ENCODE measurements around the gene MYOG. TPM values are rescaled to one million over a fixed set of nuclear protein-coding genes. Genes with fewer than 3 reads are reported as not detected.

Gene MYOG
- total and polyA plus RNA-seq, 2 experiments from 2014 or later = not detected

DNA sequence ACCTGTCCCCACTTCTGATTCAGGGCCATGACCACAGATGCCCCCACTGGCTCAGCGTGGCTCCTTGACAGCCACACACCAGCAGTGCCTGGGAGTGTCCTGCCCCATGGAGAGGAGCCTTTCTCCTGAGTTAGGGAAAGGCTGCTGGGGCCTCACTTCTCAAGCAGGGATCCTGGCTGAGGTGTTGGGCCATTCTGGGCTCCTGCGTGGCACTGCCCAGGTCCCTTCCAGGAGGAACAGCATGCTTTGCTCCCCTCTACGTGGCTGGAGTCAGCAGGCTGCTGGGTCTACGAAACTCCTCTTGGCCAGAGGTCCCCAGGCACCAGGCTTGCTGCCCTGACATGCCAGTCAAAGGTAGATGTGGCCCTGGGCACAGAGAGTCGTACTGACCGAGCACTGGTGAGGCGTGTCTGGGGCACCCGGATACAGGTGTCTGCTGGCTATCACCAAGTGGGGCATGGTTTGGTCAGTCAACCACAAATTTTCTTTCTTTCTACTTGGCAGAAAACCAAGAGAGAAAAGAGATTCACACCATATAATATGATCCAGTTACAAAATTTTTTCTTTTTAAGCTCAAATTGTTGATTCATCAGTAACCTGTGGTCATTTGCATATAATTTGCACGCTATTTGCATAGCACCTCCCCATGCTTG lies 45.9 kb upstream of the MYOG start:
- ATAC-seq = no peak
- TF ChIP-seq ZNF114 (CRISPR knock-in tag; IDR thresholded peaks at IDR 0.05) (no peak), ZNF462 (CRISPR knock-in tag; IDR thresholded peaks at IDR 0.05) (no peak), EZH2 (IDR thresholded peaks at IDR 0.05; ENCODE audit: low read depth, unreplicated experiment) (no peak), JUNB (IDR thresholded peaks at IDR 0.05; ENCODE audit: unreplicated experiment) (no peak), POLR2AphosphoS5 (IDR thresholded peaks at IDR 0.05; ENCODE audit: low read depth) (no peak), EZH2phosphoT487 (IDR thresholded peaks at IDR 0.05; ENCODE audit: unreplicated experiment) (no peak), NANOG (IDR thresholded peaks at IDR 0.05; ENCODE audit: borderline replicate concordance) (no peak), CREB1 (CRISPR knock-in tag; IDR thresholded peaks at IDR 0.05; ENCODE audit: low read depth) (no peak), STAT1 (IDR thresholded peaks at IDR 0.05; ENCODE audit: unreplicated experiment) (no peak), ZNF331 (CRISPR knock-in tag; IDR thresholded peaks at IDR 0.05; ENCODE audit: low read depth) (no peak)
- TF ChIP-seq, protein P1, sequence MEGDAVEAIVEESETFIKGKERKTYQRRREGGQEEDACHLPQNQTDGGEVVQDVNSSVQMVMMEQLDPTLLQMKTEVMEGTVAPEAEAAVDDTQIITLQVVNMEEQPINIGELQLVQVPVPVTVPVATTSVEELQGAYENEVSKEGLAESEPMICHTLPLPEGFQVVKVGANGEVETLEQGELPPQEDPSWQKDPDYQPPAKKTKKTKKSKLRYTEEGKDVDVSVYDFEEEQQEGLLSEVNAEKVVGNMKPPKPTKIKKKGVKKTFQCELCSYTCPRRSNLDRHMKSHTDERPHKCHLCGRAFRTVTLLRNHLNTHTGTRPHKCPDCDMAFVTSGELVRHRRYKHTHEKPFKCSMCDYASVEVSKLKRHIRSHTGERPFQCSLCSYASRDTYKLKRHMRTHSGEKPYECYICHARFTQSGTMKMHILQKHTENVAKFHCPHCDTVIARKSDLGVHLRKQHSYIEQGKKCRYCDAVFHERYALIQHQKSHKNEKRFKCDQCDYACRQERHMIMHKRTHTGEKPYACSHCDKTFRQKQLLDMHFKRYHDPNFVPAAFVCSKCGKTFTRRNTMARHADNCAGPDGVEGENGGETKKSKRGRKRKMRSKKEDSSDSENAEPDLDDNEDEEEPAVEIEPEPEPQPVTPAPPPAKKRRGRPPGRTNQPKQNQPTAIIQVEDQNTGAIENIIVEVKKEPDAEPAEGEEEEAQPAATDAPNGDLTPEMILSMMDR (conservative IDR thresholded peaks at IDR 0.05; ENCODE audit: low read depth in 2 of 2) = no peak
- TF ChIP-seq, protein P2, sequence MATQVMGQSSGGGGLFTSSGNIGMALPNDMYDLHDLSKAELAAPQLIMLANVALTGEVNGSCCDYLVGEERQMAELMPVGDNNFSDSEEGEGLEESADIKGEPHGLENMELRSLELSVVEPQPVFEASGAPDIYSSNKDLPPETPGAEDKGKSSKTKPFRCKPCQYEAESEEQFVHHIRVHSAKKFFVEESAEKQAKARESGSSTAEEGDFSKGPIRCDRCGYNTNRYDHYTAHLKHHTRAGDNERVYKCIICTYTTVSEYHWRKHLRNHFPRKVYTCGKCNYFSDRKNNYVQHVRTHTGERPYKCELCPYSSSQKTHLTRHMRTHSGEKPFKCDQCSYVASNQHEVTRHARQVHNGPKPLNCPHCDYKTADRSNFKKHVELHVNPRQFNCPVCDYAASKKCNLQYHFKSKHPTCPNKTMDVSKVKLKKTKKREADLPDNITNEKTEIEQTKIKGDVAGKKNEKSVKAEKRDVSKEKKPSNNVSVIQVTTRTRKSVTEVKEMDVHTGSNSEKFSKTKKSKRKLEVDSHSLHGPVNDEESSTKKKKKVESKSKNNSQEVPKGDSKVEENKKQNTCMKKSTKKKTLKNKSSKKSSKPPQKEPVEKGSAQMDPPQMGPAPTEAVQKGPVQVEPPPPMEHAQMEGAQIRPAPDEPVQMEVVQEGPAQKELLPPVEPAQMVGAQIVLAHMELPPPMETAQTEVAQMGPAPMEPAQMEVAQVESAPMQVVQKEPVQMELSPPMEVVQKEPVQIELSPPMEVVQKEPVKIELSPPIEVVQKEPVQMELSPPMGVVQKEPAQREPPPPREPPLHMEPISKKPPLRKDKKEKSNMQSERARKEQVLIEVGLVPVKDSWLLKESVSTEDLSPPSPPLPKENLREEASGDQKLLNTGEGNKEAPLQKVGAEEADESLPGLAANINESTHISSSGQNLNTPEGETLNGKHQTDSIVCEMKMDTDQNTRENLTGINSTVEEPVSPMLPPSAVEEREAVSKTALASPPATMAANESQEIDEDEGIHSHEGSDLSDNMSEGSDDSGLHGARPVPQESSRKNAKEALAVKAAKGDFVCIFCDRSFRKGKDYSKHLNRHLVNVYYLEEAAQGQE (IDR thresholded peaks at IDR 0.05; ENCODE audit: unreplicated experiment) = no peak
- TF ChIP-seq, protein P3, sequence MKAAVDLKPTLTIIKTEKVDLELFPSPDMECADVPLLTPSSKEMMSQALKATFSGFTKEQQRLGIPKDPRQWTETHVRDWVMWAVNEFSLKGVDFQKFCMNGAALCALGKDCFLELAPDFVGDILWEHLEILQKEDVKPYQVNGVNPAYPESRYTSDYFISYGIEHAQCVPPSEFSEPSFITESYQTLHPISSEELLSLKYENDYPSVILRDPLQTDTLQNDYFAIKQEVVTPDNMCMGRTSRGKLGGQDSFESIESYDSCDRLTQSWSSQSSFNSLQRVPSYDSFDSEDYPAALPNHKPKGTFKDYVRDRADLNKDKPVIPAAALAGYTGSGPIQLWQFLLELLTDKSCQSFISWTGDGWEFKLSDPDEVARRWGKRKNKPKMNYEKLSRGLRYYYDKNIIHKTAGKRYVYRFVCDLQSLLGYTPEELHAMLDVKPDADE (IDR thresholded peaks at IDR 0.05) = no peak
- H3F3A ChIP-seq (replicated peaks; ENCODE audit: low read depth) = 0 out of 2 replicates have a peak, but pooled peaks cover 3% of the 10 kb centered on the region
- Mint-ChIP-seq H3K4me3 (no peak overlapping the region), H3K9me3 (no peaks in the 10 kb centered on the region), H3K27me3 (ENCODE audit: insufficient read depth, low read depth, poor library complexity) (peaks cover 32% of the 10 kb centered on the region), H3K36me3 (ENCODE audit: low read depth) (no peaks in the 10 kb centered on the region), H3K4me1 (peaks cover 20% of the 10 kb centered on the region), H3K27ac (no peak overlapping the region)
- H3K27me3 ChIP-seq (ENCODE audit: insufficient read depth) = peaks cover 28% of the 10 kb centered on the region
- no peak for DNase-seq (ENCODE audit: low spot score)
- H4K20me1 ChIP-seq (replicated peaks; ENCODE audit: insufficient read depth) = no peaks in the 10 kb centered on the region
- no peaks in the 10 kb centered on the region for H3K79me2 ChIP-seq (replicated peaks; ENCODE audit: insufficient read depth)
- no peaks in the 10 kb centered on the region for H3K9me2 ChIP-seq (ENCODE audit: insufficient read depth)
- H3K4me3 ChIP-seq = no peak overlapping the region
- peaks cover 20% of the 10 kb centered on the region for H3K4me1 ChIP-seq (ENCODE audit: insufficient read depth)
- no peaks in the 10 kb centered on the region for H3K36me3 ChIP-seq (ENCODE audit: insufficient read depth)
- H3K4me2 ChIP-seq = no peak overlapping the region
- no peak overlapping the region for H3K27ac ChIP-seq (ENCODE audit: low read depth)
- no peak overlapping the region for H2AFZ ChIP-seq
